Stimulated activated CD4-positive, alpha-beta T cell treated with anti-CD3 and anti-CD28 coated beads, Interleukin-4, amount 100 ng/mL, for 48 hours (primary cell): Measurements from ENCODE around the gene STIM2.

Experiments
- DNase-seq, 2 donors: peaks; one replicate each; pipeline ENCODE4 v3.0.0-alpha.2; 2020; ENCODE audit warnings: low read depth in 2 of 2

Gene STIM2

GRCh38 chr4:27040356-27040755 lies 179.7 kb downstream of the STIM2 start:
- DNase-seq = no peak

GRCh38 chr4:27042411-27042810 lies 181.8 kb downstream of the STIM2 start:
- DNase-seq = no peak

- no peak for DNase-seq
These were observed 182.6 kb downstream of the STIM2 start for GRCh38 chr4:27043200-27043599.

GRCh38 chr4:27046851-27047250 lies 186.2 kb downstream of the STIM2 start:
- no peak for DNase-seq

- DNase-seq = no peak
These were observed 188.0 kb downstream of the STIM2 start for GRCh38 chr4:27048429-27049238.

- DNase-seq = no peak
These were observed 188.7 kb downstream of the STIM2 start for GRCh38 chr4:27049239-27049829.

- DNase-seq = no peak
These were observed 190.1 kb downstream of the STIM2 start for GRCh38 chr4:27050731-27051130.

GRCh38 chr4:27055221-27055760 lies 194.7 kb downstream of the STIM2 start:
- DNase-seq = no peak

- no peak for DNase-seq
These were observed 195.6 kb downstream of the STIM2 start for GRCh38 chr4:27056281-27056680.

- DNase-seq = no peak
These were observed 196.4 kb downstream of the STIM2 start for GRCh38 chr4:27057053-27057452.

- no peak for DNase-seq
These were observed 197.0 kb downstream of the STIM2 start for GRCh38 chr4:27057662-27058061.

- no peak for DNase-seq
These were observed 198.3 kb downstream of the STIM2 start for GRCh38 chr4:27058819-27059406.

GRCh38 chr4:27059446-27059845 lies 198.8 kb downstream of the STIM2 start:
- no peak for DNase-seq

- DNase-seq = no peak
These were observed 201.6 kb downstream of the STIM2 start for GRCh38 chr4:27062256-27062655.

- DNase-seq = no peak
These were observed 205.9 kb downstream of the STIM2 start for GRCh38 chr4:27066591-27066990.

GRCh38 chr4:27068151-27068867 lies 207.7 kb downstream of the STIM2 start:
- DNase-seq = no peak
